Prostate gland (tissue), 2 donors: Measurements from ENCODE around the gene CLASP1. TPM values are rescaled to one million over a fixed set of nuclear protein-coding genes. Genes with fewer than 3 reads are reported as not detected.

Experiments
- DNase-seq: peaks from one replicate; pipeline ENCODE4 v3.0.0-alpha.2; 2019; ENCODE audit warnings: low spot score
- H3K27ac ChIP-seq, 2 donors: fragments of 200-600 bp; sonication (generic); 2 replicates each; pipeline ENCODE4 v1.5.1; 2017 to 2019
- H3K27me3 ChIP-seq: fragments of 200-600 bp; sonication (generic); replicated peaks from 2 replicates; pipeline ENCODE4 v1.5.1; 2019; ENCODE audit not compliant: insufficient read depth
- H3K36me3 ChIP-seq, 2 donors: fragments of 200-600 bp; sonication (generic); 1 replicate in 1 of 2; 2 replicates in 1 of 2; pipeline versions ENCODE4 v1.5.1 to v1.8.1; 2017 to 2019
- H3K4me1 ChIP-seq: fragments of 200-600 bp; sonication (generic); replicated peaks from 2 replicates; pipeline ENCODE4 v1.5.1; 2019
- H3K4me3 ChIP-seq, 2 donors: fragments of 200-600 bp; sonication (generic); 2 replicates each; pipeline ENCODE4 v1.5.1; 2017 to 2019
- H3K9me3 ChIP-seq: fragments of 200-600 bp; sonication (generic); 2 replicates; pipeline ENCODE4 v1.5.1; 2017
- POLR2A ChIP-seq: fragments of 450-650 bp; IDR thresholded peaks from one replicate; pipeline ENCODE4 v1.6.1; 2016; ENCODE audit warnings: antibody characterized with exemption, mild to moderate bottlenecking
- POLR2AphosphoS5 ChIP-seq: sonication (generic); formaldehyde crosslinking; IDR thresholded peaks from one replicate; pipeline ENCODE4 v1.6.1; 2017; ENCODE audit warnings: antibody characterized with exemption
- WGBS: methylation state at CpG from one replicate; pipeline ENCODE4 v1.1.5; 2018; 5-methylcytosine and 5-hydroxymethylcytosine counted together
- intact Hi-C: fragments of 100-400 bp; cut with DNase I; formaldehyde crosslinking; loops from one replicate; pipeline ENCODE4 v1.14.2; 2022
- total RNA-seq, 2 donors: library from RNA; depleted of rRNA; stranded (reverse); fragments of >200 nt; gene quantifications; one replicate each; pipeline ENCODE4 v1.1.0, GENCODE V29; 2016
- TF ChIP-seq, protein P1 (sequence below), 4 experiments: fragments of 200-600 bp in 2 of 4; fragments of 450-650 bp in 2 of 4; sonication (generic) in 2 of 4; IDR thresholded peaks; 1 replicate in 3 of 4; 2 replicates in 1 of 4; pipeline ENCODE4 v1.5.1; 2016 to 2019; ENCODE audit warnings: antibody characterized with exemption in 4 of 4, mild to moderate bottlenecking in 2 of 4, moderate library complexity in 2 of 4

The CLASP1 gene
- total RNA-seq, 2 donors from 2014 or later: 44.4 to 90.2 TPM

GRCh38 chr2:121360566-121361300 lies 288.5 kb downstream of the CLASP1 start:
- intact Hi-C loops: no loop called here
- peak; percentile 55 for TF ChIP-seq POLR2AphosphoS5
- TF ChIP-seq, protein P1, sequence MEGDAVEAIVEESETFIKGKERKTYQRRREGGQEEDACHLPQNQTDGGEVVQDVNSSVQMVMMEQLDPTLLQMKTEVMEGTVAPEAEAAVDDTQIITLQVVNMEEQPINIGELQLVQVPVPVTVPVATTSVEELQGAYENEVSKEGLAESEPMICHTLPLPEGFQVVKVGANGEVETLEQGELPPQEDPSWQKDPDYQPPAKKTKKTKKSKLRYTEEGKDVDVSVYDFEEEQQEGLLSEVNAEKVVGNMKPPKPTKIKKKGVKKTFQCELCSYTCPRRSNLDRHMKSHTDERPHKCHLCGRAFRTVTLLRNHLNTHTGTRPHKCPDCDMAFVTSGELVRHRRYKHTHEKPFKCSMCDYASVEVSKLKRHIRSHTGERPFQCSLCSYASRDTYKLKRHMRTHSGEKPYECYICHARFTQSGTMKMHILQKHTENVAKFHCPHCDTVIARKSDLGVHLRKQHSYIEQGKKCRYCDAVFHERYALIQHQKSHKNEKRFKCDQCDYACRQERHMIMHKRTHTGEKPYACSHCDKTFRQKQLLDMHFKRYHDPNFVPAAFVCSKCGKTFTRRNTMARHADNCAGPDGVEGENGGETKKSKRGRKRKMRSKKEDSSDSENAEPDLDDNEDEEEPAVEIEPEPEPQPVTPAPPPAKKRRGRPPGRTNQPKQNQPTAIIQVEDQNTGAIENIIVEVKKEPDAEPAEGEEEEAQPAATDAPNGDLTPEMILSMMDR (IDR thresholded peaks at IDR 0.05): no peak
- no peaks in the 10 kb centered on the region for H3K9me3 ChIP-seq
- no peaks in the 10 kb centered on the region for H3K36me3 ChIP-seq
- DNase-seq: peak; percentile 81
- peak overlapping the region; percentile 49 to 78 for H3K27ac ChIP-seq
- H3K4me1 ChIP-seq: peaks cover 15% of the 10 kb centered on the region
- H3K4me3 ChIP-seq: no peak overlapping the region
- 38% methylated on average over 8 of the region's 8 CpGs for WGBS
- no peaks in the 10 kb centered on the region for H3K27me3 ChIP-seq

GRCh38 chr2:121359716-121360565 lies 289.3 kb downstream of the CLASP1 start:
- no peak for DNase-seq
- no peaks in the 10 kb centered on the region for H3K27me3 ChIP-seq
- intact Hi-C loops: no loop called here
- no peak for TF ChIP-seq POLR2A
- TF ChIP-seq, protein P1 (IDR thresholded peaks at IDR 0.05): no peak
- no peak for TF ChIP-seq POLR2AphosphoS5
- H3K27ac ChIP-seq: peak overlapping the region; percentile 24 to 78
- H3K36me3 ChIP-seq: no peaks in the 10 kb centered on the region
- no peak overlapping the region for H3K4me3 ChIP-seq
- no peaks in the 10 kb centered on the region for H3K9me3 ChIP-seq
- peaks cover 15% of the 10 kb centered on the region for H3K4me1 ChIP-seq
- 81% methylated on average over 9 of the region's 9 CpGs for WGBS

- H3K4me1 ChIP-seq: peaks cover 7% of the 10 kb centered on the region
- DNase-seq: no peak
- WGBS: 83% methylated on average over 1 of the region's 1 CpG
- H3K9me3 ChIP-seq: no peaks in the 10 kb centered on the region
- no peak overlapping the region for H3K27ac ChIP-seq
- H3K4me3 ChIP-seq: no peak overlapping the region
- intact Hi-C loops: no loop called here
- no peaks in the 10 kb centered on the region for H3K27me3 ChIP-seq
- TF ChIP-seq POLR2AphosphoS5 (no peak), POLR2A (no peak)
- TF ChIP-seq, protein P1 (IDR thresholded peaks at IDR 0.05): no peak
- no peaks in the 10 kb centered on the region for H3K36me3 ChIP-seq
These were observed 290.1 kb downstream of the CLASP1 start for GRCh38 chr2:121359170-121359569.

- intact Hi-C loops: no loop called here
- Histone ChIP-seq H3K4me3 (no peak overlapping the region), H3K36me3 (no peaks in the 10 kb centered on the region), H3K27me3 (no peaks in the 10 kb centered on the region), H3K27ac (peak overlapping the region; percentile 56 to 76), H3K9me3 (no peaks in the 10 kb centered on the region), H3K4me1 (peaks cover 3% of the 10 kb centered on the region)
- WGBS: 64% methylated on average over 2 of the region's 2 CpGs
- TF ChIP-seq POLR2A (no peak), POLR2AphosphoS5 (no peak)
- TF ChIP-seq, protein P1 (IDR thresholded peaks at IDR 0.05): no peak
- DNase-seq: no peak
These were observed 291.0 kb downstream of the CLASP1 start for GRCh38 chr2:121358291-121358690.
